GM20431 (cell line): Measurements from ENCODE around the gene TM9SF2.
"Not testable (repeated sequence)": the region's sequence is repeated elsewhere in the genome, so short reads cannot be mapped to it uniquely, and the experiment has no call there.

Source experiments
- in situ Hi-C: fragments of 300-500 bp; cut with MseI, MboI; formaldehyde crosslinking; loops from one replicate; pipeline ENCODE4 v1.15.0; 2020; ENCODE audit warnings: low sequenced_read_pairs; ENCODE audit not compliant: unreplicated experiment

Gene TM9SF2

DNA sequence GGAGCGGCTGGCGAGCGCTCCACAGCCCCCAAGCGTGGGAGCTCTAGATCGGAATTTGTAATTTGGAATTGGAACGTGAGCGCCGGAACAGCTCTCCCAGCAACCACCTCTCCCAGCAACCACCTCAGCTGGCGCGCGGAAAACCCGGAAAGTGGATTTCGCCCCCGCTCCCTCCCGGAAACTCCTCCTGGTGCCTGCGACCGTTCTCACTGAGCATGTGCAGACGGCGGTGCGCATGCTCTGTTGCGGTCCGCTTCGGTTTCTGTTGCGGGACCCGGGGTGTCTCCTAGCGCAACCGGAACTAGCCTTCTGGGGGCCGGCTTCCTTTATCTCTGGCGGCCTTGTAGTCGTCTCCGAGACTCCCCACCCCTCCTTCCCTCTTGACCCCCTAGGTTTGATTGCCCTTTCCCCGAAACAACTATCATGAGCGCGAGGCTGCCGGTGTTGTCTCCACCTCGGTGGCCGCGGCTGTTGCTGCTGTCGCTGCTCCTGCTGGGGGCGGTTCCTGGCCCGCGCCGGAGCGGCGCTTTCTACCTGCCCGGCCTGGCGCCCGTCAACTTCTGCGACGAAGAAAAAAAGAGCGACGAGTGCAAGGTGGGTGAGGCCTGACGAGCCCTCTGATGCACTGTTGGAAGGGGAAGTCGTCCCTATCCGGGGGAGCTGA, at the start of gene TM9SF2:
Gene TM9SF2 (plus strand): TSS at position 289 of the 664 bp plus-strand sequence. CDS start 135 bp downstream, at position 424.
- in situ Hi-C loops, result no loop called here

DNA sequence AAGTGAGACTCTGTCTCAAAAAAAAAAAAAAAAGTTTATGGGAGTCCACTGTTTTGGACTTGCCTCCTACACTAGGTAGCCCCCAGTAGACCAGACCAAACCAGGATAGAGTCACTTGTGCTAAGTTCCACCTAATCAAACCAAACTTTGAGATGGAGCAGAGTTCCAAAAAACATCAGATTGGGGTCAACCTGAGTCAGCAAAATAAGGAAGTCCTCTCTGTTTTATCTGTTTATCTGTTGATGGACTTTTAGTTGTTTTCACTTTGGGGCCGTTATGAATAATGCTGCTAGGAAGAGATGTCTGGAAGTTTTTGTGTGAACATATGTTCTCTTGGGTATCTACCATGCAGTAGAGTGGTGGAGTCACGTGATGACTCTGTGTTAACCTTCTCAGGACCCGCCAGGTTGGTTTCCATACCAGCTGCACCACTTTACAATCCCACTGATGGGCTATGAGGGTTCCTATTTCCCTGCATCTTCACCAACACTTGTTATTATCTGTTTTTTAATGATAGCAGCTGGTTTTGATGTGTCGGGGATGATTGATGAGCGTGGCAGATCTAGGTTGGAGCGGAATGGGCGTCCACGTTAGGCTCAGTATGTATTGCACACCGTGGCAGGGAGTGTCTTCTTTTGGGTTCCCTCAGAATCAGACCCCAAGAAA, 46.6 kb upstream of the TM9SF2 start:
- in situ Hi-C loops, result no loop called here

DNA sequence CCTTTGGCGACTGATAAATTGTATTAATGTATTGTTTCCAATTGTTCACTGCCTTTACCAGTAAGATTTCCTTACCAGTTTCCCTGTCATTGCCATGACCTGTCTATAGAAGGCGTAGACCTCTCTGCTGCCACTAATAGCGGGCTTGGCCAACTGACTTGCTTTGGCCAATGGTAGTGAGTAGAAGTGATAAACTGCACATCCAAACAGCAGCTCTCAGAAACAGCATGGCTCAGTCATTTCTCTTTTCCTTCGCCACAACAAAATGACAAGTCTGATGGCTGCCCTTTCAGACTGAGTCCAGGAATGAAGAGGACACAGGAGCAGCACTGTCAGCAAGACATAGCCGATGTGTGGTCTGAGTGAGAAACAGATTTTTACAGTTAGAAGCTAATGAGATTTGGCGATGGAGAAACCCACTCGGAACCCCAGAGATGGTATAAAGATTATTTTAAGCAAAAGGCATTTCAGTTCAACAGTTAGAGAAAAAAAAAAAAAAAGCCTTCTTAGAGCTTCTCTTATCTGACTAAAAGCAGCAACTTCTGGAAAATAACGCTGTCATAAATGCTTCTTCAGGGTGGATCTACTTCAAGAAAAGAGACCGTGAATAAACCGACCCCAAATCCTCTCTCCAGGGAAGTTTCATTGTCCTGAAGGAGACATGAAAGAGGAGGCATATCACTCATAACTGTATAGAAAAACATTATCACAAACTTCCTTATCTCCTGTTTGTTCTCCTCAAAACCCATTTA, 42.0 kb upstream of the TM9SF2 start:
- in situ Hi-C loops, result no loop called here

DNA sequence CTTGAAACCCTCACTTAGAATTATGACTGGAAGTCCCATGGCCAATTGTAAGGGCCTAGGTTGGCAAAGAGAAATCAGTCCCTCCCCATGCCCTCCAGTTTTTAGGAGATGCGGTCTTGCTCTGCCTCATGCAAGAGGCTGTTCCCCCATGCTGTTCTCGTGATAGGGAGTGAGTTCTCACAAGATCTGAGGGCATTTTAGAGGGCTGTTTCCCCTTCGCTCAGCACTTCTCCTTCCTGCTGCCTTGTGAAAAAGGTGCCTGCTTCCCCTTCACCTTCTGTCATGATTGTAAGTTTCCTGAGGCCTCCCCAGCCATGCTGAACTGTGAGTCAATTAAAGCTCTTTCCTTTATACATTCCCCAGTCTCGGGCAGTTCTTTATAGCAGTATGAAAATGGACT, 40.5 kb upstream of the TM9SF2 start:
- in situ Hi-C loops, result not testable (repeated sequence)

GRCh38 chr13:99463646-99464397, 37.5 kb upstream of the TM9SF2 start:
- in situ Hi-C loops, result no loop called here

DNA sequence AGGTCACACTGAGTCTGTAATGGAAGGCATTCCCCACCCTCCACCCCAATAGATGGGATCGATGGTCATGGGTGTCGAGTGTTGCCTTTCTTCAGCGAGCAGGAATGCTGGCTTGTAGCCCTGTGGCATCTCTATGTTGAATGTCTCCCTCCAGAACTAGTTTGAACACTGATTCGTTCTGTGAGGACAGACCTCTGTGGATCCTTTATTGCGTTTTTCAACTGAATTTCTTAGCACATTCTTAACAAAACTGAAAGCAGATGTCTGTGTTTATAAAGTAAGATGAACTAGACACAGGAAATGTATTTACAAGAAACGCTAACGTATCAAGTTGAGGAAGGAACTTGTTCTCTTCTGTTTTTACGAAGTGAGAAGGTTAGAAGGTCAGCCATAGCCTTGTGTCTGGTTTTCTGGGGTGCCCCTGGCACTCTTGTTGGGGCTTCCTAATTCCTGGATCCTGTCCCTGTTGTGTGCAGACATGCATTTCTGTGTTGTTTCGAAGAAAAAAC, 36.8 kb upstream of the TM9SF2 start:
- in situ Hi-C loops, result no loop called here

DNA sequence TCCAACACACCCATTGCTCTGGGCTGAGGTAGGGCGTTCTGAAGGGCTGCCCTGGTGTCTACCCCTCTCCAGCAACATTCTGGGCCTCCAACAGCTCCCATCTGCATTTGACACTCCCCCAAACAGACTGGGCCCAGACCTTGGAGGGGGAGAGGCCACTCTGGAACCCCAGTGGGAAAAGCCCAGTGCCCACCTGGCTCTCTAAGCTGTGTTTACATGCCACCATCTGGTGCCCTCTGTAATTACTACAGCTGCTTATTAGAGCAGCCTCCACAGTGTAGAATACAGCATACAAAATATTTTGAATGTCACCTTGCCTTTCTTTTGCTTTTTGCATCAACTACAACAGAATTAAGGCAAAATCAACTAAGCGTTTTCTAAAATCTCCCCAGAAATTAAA, 35.8 kb upstream of the TM9SF2 start:
- in situ Hi-C loops, result no loop called here

DNA sequence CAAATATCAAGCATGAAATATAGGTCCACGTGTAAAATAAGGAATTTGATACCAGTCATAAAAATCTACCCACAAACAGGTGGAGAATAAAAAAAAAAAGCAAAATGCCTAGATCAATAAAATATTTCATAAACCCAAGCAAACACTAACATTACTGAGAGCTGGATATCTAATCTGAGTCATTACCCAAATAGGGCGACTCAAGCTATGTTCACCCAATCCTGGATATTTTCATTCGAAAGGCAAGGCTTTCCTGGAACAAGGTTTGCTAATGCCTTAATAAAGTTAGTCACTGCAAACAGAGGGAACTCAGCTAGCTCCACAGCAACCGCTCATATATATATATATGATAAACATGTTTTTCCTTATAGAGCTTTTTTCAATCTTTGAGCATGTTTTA, 33.5 kb upstream of the TM9SF2 start:
- in situ Hi-C loops, result no loop called here

GRCh38 chr13:99469041-99469440, 32.2 kb upstream of the TM9SF2 start:
- in situ Hi-C loops, result no loop called here

DNA sequence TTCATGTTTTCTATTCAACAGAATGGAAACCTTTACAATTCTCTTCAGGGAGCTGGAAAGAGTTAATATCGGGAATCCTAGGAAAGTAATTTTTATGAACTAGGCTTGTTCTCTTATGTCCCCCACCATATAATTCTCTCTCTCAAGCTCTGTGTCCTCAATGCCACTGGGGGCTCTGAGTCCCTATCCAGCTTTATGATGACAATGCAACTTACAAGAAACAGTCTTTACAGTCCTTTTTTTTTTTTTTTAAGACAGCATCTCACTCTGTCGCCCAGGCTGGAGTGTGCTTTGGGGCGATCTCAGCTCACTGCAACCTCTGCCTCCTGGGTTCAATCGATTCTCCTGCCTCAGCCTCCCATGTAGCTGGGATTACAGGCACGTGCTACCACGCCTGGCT, 31.2 kb upstream of the TM9SF2 start:
- in situ Hi-C loops, result no loop called here

GRCh38 chr13:99471221-99472121, 29.8 kb upstream of the TM9SF2 start:
- in situ Hi-C loops, result no loop called here

DNA sequence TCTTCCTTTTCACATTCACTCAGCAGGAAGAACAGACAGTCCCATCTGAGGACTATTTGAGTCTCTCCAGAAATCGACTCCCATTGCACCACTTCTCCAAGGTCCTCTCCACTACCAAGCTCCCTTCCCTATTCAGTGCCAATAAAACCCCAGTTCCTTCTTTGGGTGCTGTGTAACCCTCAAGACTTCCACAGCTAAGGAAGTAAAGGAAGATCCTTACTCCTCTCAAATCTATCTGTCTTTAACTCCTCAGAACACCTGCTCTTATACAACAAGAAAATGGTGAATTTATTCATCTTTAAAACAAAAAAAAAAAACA, 29.2 kb upstream of the TM9SF2 start:
- in situ Hi-C loops, result no loop called here

- in situ Hi-C loops, result no loop called here
These were observed 27.8 kb upstream of the TM9SF2 start for GRCh38 chr13:99473515-99473914.

- in situ Hi-C loops, result no loop called here
These were observed 24.6 kb upstream of the TM9SF2 start for GRCh38 chr13:99476648-99477047.

- in situ Hi-C loops, result no loop called here
These were observed 23.8 kb upstream of the TM9SF2 start for GRCh38 chr13:99477493-99477892.

GRCh38 chr13:99481366-99481765, 19.9 kb upstream of the TM9SF2 start:
- in situ Hi-C loops, result no loop called here

DNA sequence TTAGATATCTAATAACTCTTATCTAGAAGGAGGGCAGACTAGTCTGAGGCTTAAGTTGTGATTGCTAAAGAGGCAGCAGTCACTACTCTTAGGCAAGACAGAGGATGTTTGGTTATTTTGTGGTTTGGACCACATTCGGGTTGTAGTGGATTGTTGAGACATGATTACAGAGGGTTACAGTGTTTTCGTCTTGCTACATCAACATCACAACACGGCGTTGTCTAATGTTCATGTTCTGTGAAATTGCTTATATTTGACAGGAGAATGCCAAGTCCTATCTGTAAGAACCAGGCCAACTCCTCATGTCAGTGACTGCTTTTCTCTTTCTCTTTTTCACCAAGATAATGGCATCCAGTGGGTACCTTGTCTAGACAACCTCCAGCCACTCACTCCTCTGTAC, 16.8 kb upstream of the TM9SF2 start:
- in situ Hi-C loops, result no loop called here

DNA sequence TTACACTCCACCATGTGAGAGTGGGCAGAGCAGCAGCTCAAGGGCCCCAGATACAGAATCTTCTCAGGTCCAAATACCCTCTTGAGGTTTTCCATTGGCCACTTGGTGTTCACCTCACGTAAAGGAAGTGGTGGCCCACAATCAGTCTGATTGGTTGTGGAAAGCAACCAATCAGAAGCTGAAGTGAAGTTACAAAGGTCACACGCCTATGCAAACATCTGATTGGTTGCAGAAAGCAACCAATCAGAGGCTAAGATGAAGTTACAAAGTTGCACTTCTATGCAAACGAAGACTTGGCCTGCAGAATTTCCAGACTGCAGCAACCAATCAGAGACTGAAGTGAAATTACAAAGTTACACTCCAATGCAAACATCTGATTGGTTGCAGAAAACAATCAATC, 14.3 kb upstream of the TM9SF2 start:
- in situ Hi-C loops, result no loop called here

- in situ Hi-C loops, result no loop called here
These were observed 12.2 kb upstream of the TM9SF2 start for GRCh38 chr13:99489028-99489427.

GRCh38 chr13:99491750-99492149, 9.5 kb upstream of the TM9SF2 start:
- in situ Hi-C loops, result not testable (repeated sequence)
